Activated naive CD8-positive, alpha-beta T cell treated with anti-CD3 and anti-CD28 coated beads, Interleukin-2, amount 50 U/mL, for 16 hours (primary cell): ENCODE data around the gene ABCA5.
"Not testable (repeated sequence)": the region's sequence is repeated elsewhere in the genome, so short reads cannot be mapped to it uniquely, and the experiment has no call there.

Experiments used
- DNase-seq: peaks from one replicate; pipeline ENCODE4 v3.0.0-alpha.2; 2020; ENCODE audit warnings: low read depth, low spot score

Gene ABCA5

DNA sequence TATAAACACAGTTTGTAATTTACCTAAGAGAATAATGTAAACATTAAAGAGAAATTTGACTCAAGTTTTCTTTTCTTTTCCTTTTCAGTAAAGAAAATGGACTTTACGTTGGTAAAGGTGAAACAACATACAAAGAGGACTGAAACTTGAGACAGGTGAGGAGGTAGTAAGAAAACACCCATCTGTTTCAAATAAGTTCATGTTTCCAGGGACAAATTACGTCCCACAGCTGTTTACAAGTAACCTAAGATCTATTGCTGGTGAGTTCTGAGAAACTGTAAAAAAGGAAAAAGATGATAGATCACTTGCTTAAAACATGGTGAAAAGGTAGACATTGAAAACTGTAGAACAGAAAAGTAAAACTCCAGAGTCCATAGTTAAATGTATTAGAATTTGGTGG lies 4.8 kb upstream of the ABCA5 start:
- no peak for DNase-seq

GRCh38 chr17:69326377-69327059 lies 415 bp downstream of the ABCA5 start:
- DNase-seq: no peak

- no peak for DNase-seq
Observed at GRCh38 chr17:69325518-69326376, 1.2 kb downstream of the ABCA5 start.

DNA sequence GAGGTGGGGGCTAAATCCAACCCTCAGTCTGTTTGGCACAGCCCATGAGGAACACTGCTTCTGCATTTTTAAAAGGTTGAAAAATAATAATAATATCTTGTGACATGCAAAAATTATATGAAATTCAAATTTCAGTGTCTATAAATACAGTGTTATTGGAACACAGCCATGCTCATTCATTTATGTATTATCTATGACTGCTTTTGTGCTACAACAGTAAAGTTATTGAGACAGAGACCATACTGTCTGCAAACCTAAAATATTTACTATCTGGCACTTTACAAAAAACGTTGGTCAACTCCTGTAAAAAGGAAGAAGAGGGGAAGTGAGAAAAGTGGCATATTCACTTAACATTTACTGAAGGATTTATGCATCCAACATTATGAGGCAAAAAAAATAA lies 3.1 kb downstream of the ABCA5 start:
- no peak for DNase-seq

GRCh38 chr17:69320908-69321238 lies 6.1 kb downstream of the ABCA5 start:
- no peak for DNase-seq

- DNase-seq: no peak
Observed at GRCh38 chr17:69320210-69320907, 6.6 kb downstream of the ABCA5 start.

DNA sequence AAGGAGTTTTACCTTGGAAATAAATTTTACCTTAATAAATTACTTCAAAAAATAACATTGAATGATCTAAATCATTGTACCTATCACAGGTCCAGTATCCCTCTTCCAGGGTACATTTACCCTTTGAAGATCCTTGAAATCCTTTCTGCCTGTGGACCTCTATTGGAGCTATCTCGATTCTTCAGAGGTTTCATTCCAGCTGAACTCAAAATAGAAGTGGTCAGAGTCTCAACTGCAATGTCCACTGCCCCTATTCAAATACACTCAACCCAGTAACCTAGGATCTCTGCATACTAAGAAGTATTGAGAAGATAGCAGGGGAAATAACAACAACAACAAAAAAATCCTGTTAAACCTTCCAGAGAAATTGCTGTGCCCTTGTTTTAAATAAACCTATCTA lies 9.3 kb downstream of the ABCA5 start:
- DNase-seq: no peak

DNA sequence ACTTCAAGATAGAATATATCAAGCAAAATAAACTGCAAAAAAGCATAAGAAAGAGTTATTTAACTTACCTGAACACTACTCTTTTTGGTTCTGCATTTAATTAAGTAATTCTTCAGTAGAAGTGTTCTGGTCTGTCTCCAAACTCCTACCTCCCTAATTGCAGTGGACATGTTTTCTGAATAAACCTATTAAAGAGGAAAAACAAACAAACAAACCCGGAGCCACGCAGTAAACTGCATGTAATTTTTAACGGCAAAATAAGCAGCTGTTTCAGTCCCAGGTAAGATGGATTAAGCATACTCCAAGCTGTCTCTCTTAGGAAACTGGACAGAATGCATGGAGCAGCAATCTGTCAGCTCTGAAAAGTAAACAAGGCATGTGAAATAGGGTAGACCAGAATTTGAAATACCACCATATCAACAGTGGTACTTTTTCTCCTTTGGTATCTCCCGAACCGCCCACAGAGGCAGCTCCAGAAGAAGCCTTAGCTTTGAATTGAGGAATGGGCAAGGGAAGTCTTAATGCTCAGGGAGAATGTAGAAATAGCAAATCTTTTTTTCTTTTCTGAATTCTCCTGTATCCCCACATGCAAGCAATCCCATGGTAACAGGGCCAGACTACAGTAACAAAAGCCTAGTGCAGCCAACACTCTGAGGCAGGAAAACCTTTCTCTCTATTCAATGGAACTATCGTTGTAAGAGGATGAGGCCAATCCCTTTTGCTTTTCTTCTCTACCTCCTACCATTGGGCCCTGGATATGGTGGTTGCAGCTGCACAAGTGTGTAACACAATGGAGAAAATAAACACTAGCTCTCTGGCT lies 12.5 kb downstream of the ABCA5 start:
- DNase-seq: no peak

GRCh38 chr17:69305177-69305576 lies 21.8 kb downstream of the ABCA5 start:
- no peak for DNase-seq

- no peak for DNase-seq
Observed at GRCh38 chr17:69302682-69303081, 24.3 kb downstream of the ABCA5 start.

- DNase-seq: no peak
Observed at GRCh38 chr17:69300222-69300621, 26.7 kb downstream of the ABCA5 start.

- DNase-seq: not testable (repeated sequence)
Observed at GRCh38 chr17:69298120-69298722, 28.7 kb downstream of the ABCA5 start.

DNA sequence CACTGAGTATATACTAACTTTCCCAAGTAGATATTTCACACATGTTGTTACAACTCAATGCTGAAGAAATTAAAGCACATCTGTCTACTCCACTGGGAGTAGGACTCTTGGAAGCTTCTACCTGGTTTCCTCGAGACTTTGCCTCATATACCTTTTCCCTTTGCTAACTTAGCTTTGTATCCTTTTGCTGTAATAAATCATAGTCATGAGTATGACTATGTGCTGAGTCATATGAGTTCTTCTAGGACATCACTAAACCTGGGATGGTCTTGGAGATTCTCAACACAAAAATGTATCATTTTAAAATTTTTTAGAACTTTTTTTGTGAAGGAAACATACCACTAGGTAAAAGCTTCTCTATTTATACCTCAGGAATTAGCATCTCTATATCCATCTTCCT lies 39.8 kb downstream of the ABCA5 start:
- no peak for DNase-seq

GRCh38 chr17:69286257-69286656 lies 40.7 kb downstream of the ABCA5 start:
- no peak for DNase-seq

- DNase-seq: no peak
Observed at GRCh38 chr17:69284646-69285045, 42.3 kb downstream of the ABCA5 start.

DNA sequence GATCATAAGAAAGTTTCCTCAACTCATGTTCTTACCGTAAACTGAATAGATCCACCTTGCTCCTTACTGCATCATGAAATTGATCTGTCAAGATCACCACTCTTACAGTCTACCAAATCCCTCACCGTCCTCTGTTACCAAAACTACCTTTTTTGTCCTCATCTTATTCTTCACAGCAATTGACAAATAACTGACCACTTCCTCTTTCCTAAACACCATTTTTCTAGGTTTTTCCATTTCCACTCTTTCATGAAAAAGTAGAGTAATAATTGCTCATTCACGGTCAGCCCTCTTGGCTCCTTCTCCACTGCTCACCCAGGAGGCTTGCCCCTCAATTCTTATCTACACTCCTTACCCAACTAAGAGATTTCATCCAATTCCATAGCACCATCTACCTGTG lies 44.9 kb downstream of the ABCA5 start:
- no peak for DNase-seq

- not testable (repeated sequence) for DNase-seq
Observed at GRCh38 chr17:69276279-69276678, 50.7 kb downstream of the ABCA5 start.

- DNase-seq: no peak
Observed at GRCh38 chr17:69275751-69276150, 51.2 kb downstream of the ABCA5 start.

DNA sequence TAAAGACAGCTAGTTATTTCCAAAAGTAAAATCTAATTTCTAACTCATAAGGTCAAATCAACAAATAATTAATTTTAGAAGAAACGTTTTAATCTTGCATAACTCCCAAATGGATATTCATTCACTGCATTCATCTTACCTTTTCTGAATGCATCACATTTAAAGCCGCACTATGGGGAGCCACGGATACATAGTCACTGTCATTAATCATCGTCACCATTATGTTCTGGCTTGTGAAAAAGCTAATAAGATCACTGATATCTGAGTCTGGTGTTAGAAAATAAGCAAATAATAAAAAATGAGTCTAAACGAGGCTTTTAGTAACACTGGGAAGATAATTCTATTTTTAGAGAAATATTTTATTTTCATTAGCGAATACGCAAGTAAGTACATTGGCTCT lies 55.9 kb downstream of the ABCA5 start:
- no peak for DNase-seq

DNA sequence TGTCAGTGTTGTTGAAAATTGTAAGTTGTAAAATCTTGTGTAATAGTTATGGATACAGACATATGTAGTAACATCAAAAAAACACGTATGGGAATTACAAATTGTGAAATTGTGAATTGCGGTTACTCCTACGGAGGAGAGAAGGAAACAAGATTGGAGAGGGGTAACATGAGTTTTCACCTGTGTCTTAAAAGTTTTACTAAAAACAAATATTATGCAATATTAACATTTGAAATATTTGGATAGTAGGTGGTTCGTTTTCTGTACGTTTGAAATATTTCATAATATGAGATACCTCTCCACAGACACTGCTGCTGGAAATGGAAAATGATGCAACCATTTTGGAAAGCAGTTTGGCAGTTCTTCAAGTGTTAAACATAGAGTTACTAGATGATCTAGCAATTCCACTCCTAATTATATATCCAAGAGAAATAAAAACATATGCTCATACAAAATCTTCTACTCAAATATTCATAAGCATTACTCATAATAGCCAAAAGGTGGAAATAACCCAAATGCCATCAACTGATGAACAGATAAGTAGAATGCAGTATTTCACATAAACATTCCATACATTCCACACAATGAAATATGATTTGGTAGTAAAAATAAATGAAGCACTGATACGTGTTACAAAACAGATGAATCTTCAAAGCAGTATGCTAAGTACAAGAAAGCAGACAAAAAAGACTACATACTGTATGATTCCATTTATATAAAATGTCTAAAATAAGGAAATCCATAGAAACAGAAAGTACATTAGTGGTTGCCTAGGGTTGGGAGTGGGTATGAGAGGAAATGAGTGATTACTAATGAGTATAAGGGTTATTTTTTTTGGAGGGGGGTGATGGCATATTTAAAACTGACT lies 57.6 kb downstream of the ABCA5 start:
- no peak for DNase-seq
